Glomerular visceral epithelial cell (primary cell): ENCODE measurements around the gene YY1AP1.
"Not testable (repeated sequence)": the region's sequence is repeated elsewhere in the genome, so short reads cannot be mapped to it uniquely, and the experiment has no call there.

Experiments used
- DNase-seq: peaks from one replicate; pipeline ENCODE4 v3.0.0-alpha.2; 2016; ENCODE audit errors: extremely low spot score

Gene YY1AP1

GRCh38 chr1:155688324-155689080 is at the start of gene YY1AP1:
TSS of gene YY1AP1 (minus strand) at chr1:155688774. CDS start at chr1:155680436, 8,338 bp downstream.
- peak; percentile 88 for DNase-seq

GRCh38 chr1:155729031-155729898 is 40.7 kb upstream of the YY1AP1 start:
- DNase-seq, result peak; percentile 62

GRCh38 chr1:155725142-155725541 is 36.6 kb upstream of the YY1AP1 start:
- DNase-seq, result no peak

GRCh38 chr1:155719703-155720102 is 31.1 kb upstream of the YY1AP1 start:
- no peak for DNase-seq

- not testable (repeated sequence) for DNase-seq
Measured at GRCh38 chr1:155718524-155719115, 30.0 kb upstream of the YY1AP1 start.

GRCh38 chr1:155717041-155717440 is 28.5 kb upstream of the YY1AP1 start:
- no peak for DNase-seq

GRCh38 chr1:155715777-155716176 is 27.2 kb upstream of the YY1AP1 start:
- no peak for DNase-seq

- not testable (repeated sequence) for DNase-seq
Measured at GRCh38 chr1:155715056-155715455, 26.5 kb upstream of the YY1AP1 start.

GRCh38 chr1:155713075-155713474 is 24.5 kb upstream of the YY1AP1 start:
- no peak for DNase-seq

GRCh38 chr1:155712636-155713035 is 24.1 kb upstream of the YY1AP1 start:
- DNase-seq, result not testable (repeated sequence)

GRCh38 chr1:155711457-155711856 is 22.9 kb upstream of the YY1AP1 start:
- DNase-seq, result not testable (repeated sequence)

GRCh38 chr1:155709391-155709790 is 20.8 kb upstream of the YY1AP1 start:
- no peak for DNase-seq

- peak; percentile 25 for DNase-seq
Measured at GRCh38 chr1:155706139-155706538, 17.6 kb upstream of the YY1AP1 start.

GRCh38 chr1:155704414-155704813 is 15.8 kb upstream of the YY1AP1 start:
- not testable (repeated sequence) for DNase-seq

GRCh38 chr1:155703216-155703615 is 14.6 kb upstream of the YY1AP1 start:
- no peak for DNase-seq

GRCh38 chr1:155701675-155702074 is 13.1 kb upstream of the YY1AP1 start:
- DNase-seq, result not testable (repeated sequence)

GRCh38 chr1:155699062-155699461 is 10.5 kb upstream of the YY1AP1 start:
- DNase-seq, result not testable (repeated sequence)

GRCh38 chr1:155698382-155699038 is 9.9 kb upstream of the YY1AP1 start:
- peak; percentile 19 for DNase-seq

- not testable (repeated sequence) for DNase-seq
Measured at GRCh38 chr1:155697616-155698015, 9.0 kb upstream of the YY1AP1 start.

- DNase-seq, result no peak
Measured at GRCh38 chr1:155697046-155697445, 8.5 kb upstream of the YY1AP1 start.

- no peak for DNase-seq
Measured at GRCh38 chr1:155696524-155696923, 8.0 kb upstream of the YY1AP1 start.

GRCh38 chr1:155695608-155696007 is 7.0 kb upstream of the YY1AP1 start:
- no peak for DNase-seq
